Measurements from ENCODE around the gene CILP2.

The CILP2 gene

DNA sequence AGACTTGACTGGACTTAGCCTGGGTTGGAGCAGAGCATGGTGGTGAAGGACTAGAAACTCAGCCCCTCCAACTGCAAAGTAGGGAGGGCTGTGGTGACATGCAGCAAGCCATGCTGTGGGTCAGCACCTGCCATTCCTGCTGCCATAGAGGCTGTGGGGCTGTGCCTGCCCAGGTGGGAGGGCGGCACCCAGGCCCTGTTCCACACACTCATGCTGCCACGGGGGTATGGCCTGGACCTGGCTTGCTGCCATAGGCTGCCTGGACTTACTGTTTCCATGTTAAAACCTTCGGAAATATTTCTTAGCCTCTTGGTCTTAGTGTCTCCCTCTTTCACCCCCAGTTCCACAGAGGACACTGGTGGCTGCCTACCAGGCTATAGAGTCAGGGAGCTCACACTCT, 29.3 kb downstream of the CILP2 start:
- DNase-seq (ENCODE audit: low read depth, low spot score), result no peak

DNA sequence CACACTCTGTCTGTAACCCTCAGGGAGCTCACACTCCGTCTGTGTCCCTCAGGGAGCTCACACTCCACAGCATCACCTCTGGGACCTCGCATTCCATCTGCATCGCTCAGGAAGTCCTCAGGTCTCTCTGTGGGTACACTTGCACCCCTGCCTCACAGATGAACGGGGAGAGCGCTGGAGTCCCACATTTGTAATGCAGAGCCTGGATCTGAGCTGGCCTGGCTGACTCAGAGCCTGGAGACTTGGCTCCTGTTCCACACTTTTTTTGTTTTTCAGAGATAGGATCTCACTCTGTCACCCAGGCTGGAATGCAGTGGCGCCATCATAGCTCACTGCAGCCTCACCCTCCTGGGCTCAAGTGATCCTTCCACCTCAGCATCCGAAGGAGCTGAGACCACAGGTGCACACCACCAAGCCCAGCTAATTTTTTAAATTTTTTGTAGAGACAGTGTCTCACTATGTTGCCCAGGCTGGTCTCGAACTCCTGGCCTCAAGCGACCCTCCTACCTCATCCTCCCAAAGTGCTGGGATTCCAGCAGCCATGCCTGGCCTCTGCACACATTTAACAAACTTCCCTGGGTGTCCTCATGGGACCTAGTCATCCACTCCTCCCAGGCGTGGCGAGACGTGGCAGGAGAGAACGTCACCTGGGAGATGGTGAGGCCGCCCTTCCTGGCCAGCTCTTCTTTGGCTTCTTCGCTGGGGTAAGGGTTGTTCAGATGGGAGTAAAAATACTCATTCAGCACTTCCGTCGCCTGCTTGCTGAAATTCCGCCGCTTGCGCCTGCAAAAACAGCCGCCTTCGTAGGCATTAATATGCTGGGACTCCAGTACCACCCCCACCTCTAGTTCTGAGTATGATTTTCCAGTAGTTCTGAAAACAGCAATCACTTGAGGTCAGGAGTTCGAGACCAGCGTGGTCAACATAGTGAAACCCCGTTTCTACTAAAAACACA, 31.0 kb downstream of the CILP2 start:
- DNase-seq (ENCODE audit: low read depth, low spot score), result no peak

- DNase-seq (ENCODE audit: low read depth, low spot score), result no peak
Measured at GRCh38 chr19:19570571-19570970, 32.5 kb downstream of the CILP2 start.

DNA sequence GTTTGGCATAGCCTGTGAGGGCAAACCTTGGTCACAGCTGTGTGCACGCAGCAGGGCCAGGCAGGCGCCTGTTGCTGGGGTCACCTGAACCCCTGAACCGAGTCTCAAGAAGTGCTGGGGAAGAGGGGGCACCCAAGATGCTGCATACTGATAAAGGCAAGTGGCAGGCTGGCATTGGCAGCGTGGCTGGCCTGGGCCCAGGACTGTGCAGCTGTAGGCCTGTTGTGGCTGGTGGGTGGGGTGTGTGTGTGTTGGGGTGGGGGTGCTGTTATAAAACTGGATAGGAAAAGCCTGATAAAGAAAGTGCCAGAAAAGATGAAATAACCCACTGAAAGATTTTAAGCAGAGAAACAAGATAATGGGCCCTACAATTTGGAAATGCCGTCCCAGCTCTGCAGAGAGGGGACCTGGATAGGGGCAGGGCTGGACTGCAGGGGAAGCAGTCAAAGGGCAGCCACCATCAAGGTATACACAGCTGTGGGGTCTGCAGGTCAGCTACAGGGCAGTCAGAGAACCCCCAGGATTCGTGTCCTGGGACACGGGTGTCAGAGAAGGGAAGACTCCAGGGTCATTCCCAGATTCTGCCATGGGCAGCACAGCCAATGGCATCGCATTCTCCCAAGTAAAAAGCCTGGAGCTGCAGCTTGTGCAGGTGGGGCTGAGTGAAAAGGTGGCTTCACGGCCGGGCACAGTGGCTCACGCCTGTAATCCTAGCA, 33.2 kb downstream of the CILP2 start:
- no peak for DNase-seq (ENCODE audit: low read depth, low spot score)

GRCh38 chr19:19575411-19575810, 37.3 kb downstream of the CILP2 start:
- DNase-seq (ENCODE audit: low read depth, low spot score), result no peak

DNA sequence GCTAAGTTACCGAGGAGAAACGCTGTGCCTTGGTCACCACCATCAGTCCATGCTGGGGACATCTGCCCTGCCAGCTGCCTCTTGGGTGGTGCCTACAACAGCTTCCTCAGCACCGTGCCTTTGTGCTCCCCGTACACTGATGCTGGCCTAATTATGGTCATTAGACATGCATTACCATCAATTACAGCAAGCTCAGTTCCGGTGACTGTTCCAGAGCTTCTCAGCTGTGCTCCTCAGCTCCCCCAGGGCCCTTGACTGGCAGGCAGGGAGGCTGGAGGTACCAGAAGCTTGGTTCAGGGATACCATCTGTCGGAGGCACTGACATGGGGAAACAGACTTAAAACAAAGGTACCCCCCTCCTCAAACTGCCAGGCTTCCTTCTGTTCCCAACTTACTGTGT, 40.2 kb downstream of the CILP2 start:
- no peak for DNase-seq (ENCODE audit: low read depth, low spot score)

GRCh38 chr19:19579533-19580361, 41.7 kb downstream of the CILP2 start:
- no peak for DNase-seq (ENCODE audit: low read depth, low spot score)

GRCh38 chr19:19580418-19580817, 42.4 kb downstream of the CILP2 start:
- DNase-seq (ENCODE audit: low read depth, low spot score), result no peak

- no peak for DNase-seq (ENCODE audit: low read depth, low spot score)
Measured at GRCh38 chr19:19581391-19581790, 43.3 kb downstream of the CILP2 start.

- DNase-seq (ENCODE audit: low read depth, low spot score), result no peak
Measured at GRCh38 chr19:19582471-19582870, 44.4 kb downstream of the CILP2 start.

- no peak for DNase-seq (ENCODE audit: low read depth, low spot score)
Measured at GRCh38 chr19:19584356-19584755, 46.3 kb downstream of the CILP2 start.

DNA sequence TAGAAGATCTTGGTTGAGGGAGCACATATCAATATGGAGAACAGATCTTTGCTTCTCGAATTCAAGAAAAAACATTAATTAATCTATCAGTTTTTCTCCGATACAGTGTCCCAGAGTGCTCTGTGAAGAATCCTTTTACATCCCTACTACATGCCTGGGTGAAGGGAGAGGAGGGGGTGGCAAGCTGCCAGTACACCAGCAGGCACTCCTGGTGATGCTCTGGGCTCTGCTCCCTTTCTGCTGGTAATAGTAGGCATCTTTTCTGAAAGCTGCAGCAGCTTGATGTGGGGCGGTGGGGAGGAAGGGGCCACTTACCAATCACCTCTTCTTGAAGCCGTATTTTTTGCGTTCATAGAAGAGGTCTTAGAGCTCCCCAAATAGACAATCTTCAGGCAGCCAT, 49.7 kb downstream of the CILP2 start:
- no peak for DNase-seq (ENCODE audit: low read depth, low spot score)

GRCh38 chr19:19588546-19588945, 50.5 kb downstream of the CILP2 start:
- DNase-seq (ENCODE audit: low read depth, low spot score), result no peak

GRCh38 chr19:19591133-19591825, 53.2 kb downstream of the CILP2 start:
- DNase-seq (ENCODE audit: low read depth, low spot score), result peak; percentile 44

GRCh38 chr19:19592690-19593089, 54.6 kb downstream of the CILP2 start:
- no peak for DNase-seq (ENCODE audit: low read depth, low spot score)

DNA sequence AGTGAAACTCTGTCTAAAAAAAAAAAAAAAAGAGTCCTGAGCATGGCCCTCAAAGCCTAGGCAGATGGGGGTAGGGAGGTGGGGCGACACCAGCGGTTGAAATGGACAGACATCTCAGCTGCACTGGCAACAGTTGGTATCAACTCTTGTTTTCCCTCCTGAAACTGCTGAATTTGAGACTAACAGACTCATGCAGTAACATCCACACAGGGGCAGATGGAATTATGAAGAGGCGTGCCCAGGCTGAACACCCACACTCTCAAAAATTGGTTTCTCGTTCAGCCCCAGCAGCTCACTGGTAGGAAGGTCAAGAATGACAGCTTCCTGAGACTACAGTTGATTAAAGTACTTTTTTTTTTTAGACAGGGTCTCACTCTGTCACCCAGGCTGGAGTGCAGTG, 56.3 kb downstream of the CILP2 start:
- no peak for DNase-seq (ENCODE audit: low read depth, low spot score)

DNA sequence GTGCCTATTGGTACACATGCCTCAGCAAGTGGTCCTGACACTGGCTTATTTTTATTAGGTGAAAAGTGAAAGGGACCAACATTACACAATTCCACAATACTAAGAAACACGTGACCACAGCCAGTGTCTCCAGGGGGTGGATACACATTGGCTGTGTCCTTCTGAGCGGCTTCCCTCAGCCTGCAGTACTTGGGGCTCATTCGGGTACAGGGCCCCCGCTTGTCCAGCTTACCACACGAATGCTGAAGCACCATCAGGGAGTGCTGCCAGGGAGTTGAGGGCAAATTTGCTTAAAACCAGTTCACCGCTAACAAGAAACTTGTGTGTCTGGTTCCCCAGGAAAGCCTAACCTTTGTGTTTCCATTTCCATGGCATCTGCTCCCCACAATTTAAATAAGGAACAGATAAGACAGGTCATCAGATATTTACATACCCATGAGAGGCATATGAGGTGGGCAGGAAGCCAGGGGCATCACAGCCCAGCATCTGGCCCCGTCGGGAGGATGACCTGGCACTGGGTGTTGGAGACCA, 57.2 kb downstream of the CILP2 start:
- no peak for DNase-seq (ENCODE audit: low read depth, low spot score)
